HepG2 (cell line): ENCODE results near the gene CAP2.

Source experiments
- ATF7 ChIP-seq, 2 experiments: fragments of 450-650 bp in 1 of 2; sonication (generic) in 1 of 2; formaldehyde crosslinking in 1 of 2; IDR thresholded peaks; 2 replicates each; pipeline versions ENCODE4 v1.4.0 to v1.6.1; 2016 to 2020; ENCODE audit warnings: antibody characterized with exemption in 1 of 2, mild to moderate bottlenecking in 1 of 2, missing genetic modification reagents in 1 of 2
- BRCA1 ChIP-seq: sonication (generic); formaldehyde crosslinking; IDR thresholded peaks from 2 replicates; pipeline ENCODE4 v1.4.0; 2020; ENCODE audit warnings: missing genetic modification reagents
- CAMTA2 ChIP-seq: sonication (generic); formaldehyde crosslinking; IDR thresholded peaks from 2 replicates; pipeline ENCODE4 v1.4.0; 2020; ENCODE audit warnings: mild to moderate bottlenecking, missing genetic modification reagents, borderline replicate concordance
- TF ChIP-seq, protein P1 (sequence below): sonication (generic); formaldehyde crosslinking; IDR thresholded peaks from 2 replicates; pipeline ENCODE4 v1.5.0; 2020; ENCODE audit warnings: mild to moderate bottlenecking, missing genetic modification reagents, moderate library complexity

DNA sequence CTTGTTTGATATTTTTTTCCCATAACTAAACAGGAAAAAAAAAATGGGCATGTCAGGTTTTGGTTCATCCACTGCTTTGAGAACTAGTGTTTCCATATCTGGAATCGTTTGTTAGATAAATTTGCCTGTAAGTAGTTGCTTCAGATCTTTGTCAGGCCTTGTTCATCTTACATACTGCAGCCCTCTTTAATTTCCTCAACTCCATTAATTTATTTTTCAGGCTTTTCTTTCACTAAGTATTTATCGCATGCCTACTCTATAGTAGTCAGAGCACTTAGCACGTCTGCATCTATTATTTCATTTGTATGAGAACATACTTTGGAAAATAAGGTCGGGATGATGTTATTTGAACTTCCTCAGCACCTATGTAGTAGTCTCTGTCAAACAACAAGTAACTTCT, 80.9 kb downstream of the CAP2 start:
- TF ChIP-seq BRCA1 (CRISPR knock-in tag) (no peak), CAMTA2 (CRISPR knock-in tag) (no peak), ATF7 (IDR thresholded peaks at IDR 0.05) (no peak), ATF7 (CRISPR knock-in tag; IDR thresholded peaks at IDR 0.05) (no peak)
- TF ChIP-seq, protein P1, sequence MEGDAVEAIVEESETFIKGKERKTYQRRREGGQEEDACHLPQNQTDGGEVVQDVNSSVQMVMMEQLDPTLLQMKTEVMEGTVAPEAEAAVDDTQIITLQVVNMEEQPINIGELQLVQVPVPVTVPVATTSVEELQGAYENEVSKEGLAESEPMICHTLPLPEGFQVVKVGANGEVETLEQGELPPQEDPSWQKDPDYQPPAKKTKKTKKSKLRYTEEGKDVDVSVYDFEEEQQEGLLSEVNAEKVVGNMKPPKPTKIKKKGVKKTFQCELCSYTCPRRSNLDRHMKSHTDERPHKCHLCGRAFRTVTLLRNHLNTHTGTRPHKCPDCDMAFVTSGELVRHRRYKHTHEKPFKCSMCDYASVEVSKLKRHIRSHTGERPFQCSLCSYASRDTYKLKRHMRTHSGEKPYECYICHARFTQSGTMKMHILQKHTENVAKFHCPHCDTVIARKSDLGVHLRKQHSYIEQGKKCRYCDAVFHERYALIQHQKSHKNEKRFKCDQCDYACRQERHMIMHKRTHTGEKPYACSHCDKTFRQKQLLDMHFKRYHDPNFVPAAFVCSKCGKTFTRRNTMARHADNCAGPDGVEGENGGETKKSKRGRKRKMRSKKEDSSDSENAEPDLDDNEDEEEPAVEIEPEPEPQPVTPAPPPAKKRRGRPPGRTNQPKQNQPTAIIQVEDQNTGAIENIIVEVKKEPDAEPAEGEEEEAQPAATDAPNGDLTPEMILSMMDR (CRISPR knock-in tag) = no peak
